B cell (primary cell): Measurements from ENCODE around the gene GSC2. TPM values are rescaled to one million over a fixed set of nuclear protein-coding genes. Genes with fewer than 3 reads are reported as not detected.

Experiments used
- ATAC-seq: fragments of 200-7000 bp; cut with Tn5 transposase; one replicate; pipeline ENCODE4 v1.10.0; 2021; ENCODE audit warnings: low read depth, mild to moderate bottlenecking, moderate number of reproducible peaks, moderate library complexity
- CTCF ChIA-PET: fragments of 350-600 bp; sonication (Branson Sonifier 250); formaldehyde crosslinking; loops from one replicate; lab custom pipeline; 2021; ENCODE audit warnings: antibody characterized with exemption, inconsistent platforms; lab: Charles Lee
- POLR2A ChIA-PET: fragments of 350-600 bp; sonication (Branson Sonifier 250); formaldehyde crosslinking; loops from one replicate; lab custom pipeline; 2021; ENCODE audit warnings: antibody characterized with exemption; lab: Charles Lee
- DNase-seq: peaks from one replicate; pipeline ENCODE4 v3.0.0; 2013
- H2AFZ ChIP-seq: 2 replicates; pipeline ENCODE4 v1.6.1; 2012; ENCODE audit warnings: mild to moderate bottlenecking, low read depth, low read length; ENCODE audit not compliant: insufficient read depth, poor library complexity, severe bottlenecking
- H3K27ac ChIP-seq, 2 donors: 1 replicate in 1 of 2; 2 replicates in 1 of 2; pipeline ENCODE4 v1.5.1; 2012 to 2013; ENCODE audit warnings: low read length in 2 of 2, mild to moderate bottlenecking in 2 of 2, moderate library complexity in 1 of 2
- H3K27me3 ChIP-seq, 4 experiments: fragments of 200-600 bp in 1 of 4; sonication (generic) in 1 of 4; replicated peaks in 1 of 4; 1 replicate in 2 of 4; 2 replicates in 2 of 4; pipeline versions ENCODE4 v1.6.1 to v1.7.0; 2013 to 2016; ENCODE audit warnings: low read length in 3 of 4, mild to moderate bottlenecking in 2 of 4, mixed read lengths in 1 of 4, moderate library complexity in 1 of 4; ENCODE audit not compliant: insufficient read depth in 4 of 4, control insufficient read depth in 3 of 4; ENCODE audit errors: control extremely low read depth in 1 of 4
- H3K36me3 ChIP-seq, 2 experiments: replicated peaks in 1 of 2; 1 replicate in 1 of 2; 2 replicates in 1 of 2; pipeline versions ENCODE4 v1.6.1 to v1.7.1; 2013; ENCODE audit warnings: low read length in 1 of 2; ENCODE audit not compliant: insufficient read depth in 2 of 2, control insufficient read depth in 1 of 2; ENCODE audit errors: control extremely low read depth in 1 of 2, extremely low read depth in 1 of 2
- H3K4me1 ChIP-seq, 2 donors: fragments of 200-600 bp in 1 of 2; sonication (generic) in 1 of 2; 1 replicate in 1 of 2; 2 replicates in 1 of 2; pipeline versions ENCODE4 v1.5.1 to v1.6.1; 2013 to 2017; ENCODE audit warnings: low read length in 2 of 2; ENCODE audit not compliant: control insufficient read depth in 2 of 2, insufficient read depth in 2 of 2
- H3K4me2 ChIP-seq: replicated peaks from 2 replicates; pipeline ENCODE3; 2012; ENCODE audit warnings: mild to moderate bottlenecking, low read depth, low read length; ENCODE audit not compliant: poor library complexity, severe bottlenecking
- H3K4me3 ChIP-seq, 5 experiments: fragments of 200-600 bp in 1 of 5; sonication (generic) in 1 of 5; 1 replicate in 3 of 5; 2 replicates in 2 of 5; pipeline versions ENCODE4 v1.5.1 to v1.7.0; 2011 to 2016; ENCODE audit warnings: low read length in 4 of 5, mild to moderate bottlenecking in 4 of 5, low read depth in 2 of 5, control low read depth in 1 of 5, moderate library complexity in 1 of 5; ENCODE audit not compliant: insufficient read depth in 1 of 5; ENCODE audit errors: control extremely low read depth in 1 of 5, extremely low read depth in 1 of 5
- H3K79me2 ChIP-seq: fragments of 200-600 bp; sonication (generic); one replicate; pipeline ENCODE4 v1.6.0; 2016; ENCODE audit warnings: low read length; ENCODE audit not compliant: control insufficient read depth, insufficient read depth
- H3K9ac ChIP-seq: fragments of 200-600 bp; sonication (generic); 2 replicates; pipeline ENCODE4 v1.6.1; 2017; ENCODE audit warnings: mild to moderate bottlenecking, low read length, moderate library complexity
- H3K9me3 ChIP-seq, 3 donors: one replicate each; pipeline versions ENCODE4 v1.6.1 to v1.7.1; 2013; ENCODE audit warnings: low read length in 2 of 3; ENCODE audit not compliant: control insufficient read depth in 2 of 3, insufficient read depth in 1 of 3; ENCODE audit errors: control extremely low read depth in 1 of 3
- H4K20me1 ChIP-seq: 2 replicates; pipeline ENCODE4 v1.6.0; 2012; ENCODE audit warnings: mild to moderate bottlenecking, low read length; ENCODE audit not compliant: insufficient read depth, control insufficient read depth, poor library complexity, severe bottlenecking
- H3K27ac Mint-ChIP-seq: one replicate; pipeline ENCODE4 v1.8.0; 2021; ENCODE audit warnings: mixed read lengths
- H3K27me3 Mint-ChIP-seq: one replicate; pipeline ENCODE4 v1.8.0; 2021; ENCODE audit warnings: mixed read lengths
- H3K4me1 Mint-ChIP-seq: one replicate; pipeline ENCODE4 v1.8.0; 2021; ENCODE audit warnings: mixed read lengths
- H3K4me3 Mint-ChIP-seq: one replicate; pipeline ENCODE4 v1.8.0; 2021; ENCODE audit warnings: mixed read lengths
- H3K9me3 Mint-ChIP-seq: one replicate; pipeline ENCODE4 v1.8.0; 2022; ENCODE audit warnings: mixed read lengths; ENCODE audit not compliant: insufficient read depth
- CTCF ChIP-seq: fragments of 200-600 bp; IDR thresholded peaks from one replicate; pipeline ENCODE4 v1.8.0; 2022; ENCODE audit warnings: antibody characterized with exemption, mild to moderate bottlenecking
- WGBS: methylation state at CpG from one replicate; pipeline ENCODE4 v1.1.5; 2013; ENCODE audit warnings: missing lambda C conversion rate; ENCODE audit not compliant: insufficient coverage; 5-methylcytosine and 5-hydroxymethylcytosine counted together
- intact Hi-C: fragments of 100-400 bp; cut with micrococcal nuclease; formaldehyde crosslinking; loops from one replicate; pipeline ENCODE4 v1.10.0; 2022
- polyA plus RNA-seq: library from polyadenylated mRNA; depleted of rRNA; stranded (reverse); fragments of >200 nt; gene quantifications from 2 replicates; pipeline ENCODE4 v1.2.3, GENCODE V29; 2012
- total RNA-seq, 2 donors: library from RNA; stranded (reverse); fragments of 120-200 nt in 1 of 2; gene quantifications; 1 replicate in 1 of 2; 2 replicates in 1 of 2; pipeline versions ENCODE4 v1.2.3 to v1.2.4, GENCODE V29; 2013 to 2022

Gene GSC2
- total and polyA plus RNA-seq, 2 donors (not counting 1 experiment from before 2014, with no cell fraction given): not detected

- Histone ChIP-seq H3K36me3 (peaks cover 0 to 4% of the 10 kb centered on the region in 2 experiments), H3K9ac (peak overlapping the region; percentile 35), H3K27me3 (peaks cover 0 to 26% (median 17%) of the 10 kb centered on the region in 4 experiments), H4K20me1 (peaks cover 37% of the 10 kb centered on the region), H3K79me2 (peaks cover 52% of the 10 kb centered on the region), H2AFZ (no peak overlapping the region), H3K4me3 (peak overlapping the region in 2 of 5 experiments; percentile 26 to 33), H3K4me2 (peak overlapping the region; percentile 99), H3K27ac (peak overlapping the region; percentile 35 to 89), H3K4me1 (peaks cover 67 to 77% of the 10 kb centered on the region in 2 donors), H3K9me3 (peaks cover 0 to 4% (median 0%) of the 10 kb centered on the region in 3 donors)
- intact Hi-C loops: no loop called here
- H3K27me3 Mint-ChIP-seq: peaks cover 12% of the 10 kb centered on the region
- peak overlapping the region; percentile 90 for H3K27ac Mint-ChIP-seq
- CTCF ChIA-PET: interaction anchor here (1.2 to 2.4 kb wide), 4 partner anchors 29 to 306 kb away, joined by 3 to 13 read pairs (median 6); partner anchors contain the start of genes CDC45 and ESS2
- DNase-seq (no peak), ATAC-seq (no peak)
- no peak for TF ChIP-seq CTCF
- H3K9me3 Mint-ChIP-seq: no peaks in the 10 kb centered on the region
- POLR2A ChIA-PET: interaction anchor here (1.1 to 1.9 kb wide), 4 partner anchors 29 to 306 kb away, joined by 3 to 11 read pairs (median 6); partner anchors contain the start of genes C22orf39, CDC45, ESS2 and HIRA
- peaks cover 73% of the 10 kb centered on the region for H3K4me1 Mint-ChIP-seq
- H3K4me3 Mint-ChIP-seq: peak overlapping the region; percentile 96
- 81% methylated on average over 14 of the region's 19 CpGs for WGBS
These were observed 23.2 kb upstream of the GSC2 start for GRCh38 chr22:19173047-19174035.
